ENCODE measurements around the gene MBIP. TPM values are rescaled to one million over a fixed set of nuclear protein-coding genes. Genes with fewer than 3 reads are reported as not detected.

The MBIP gene
- total RNA-seq, 1 experiment from 2014 or later: 19.1 TPM

DNA sequence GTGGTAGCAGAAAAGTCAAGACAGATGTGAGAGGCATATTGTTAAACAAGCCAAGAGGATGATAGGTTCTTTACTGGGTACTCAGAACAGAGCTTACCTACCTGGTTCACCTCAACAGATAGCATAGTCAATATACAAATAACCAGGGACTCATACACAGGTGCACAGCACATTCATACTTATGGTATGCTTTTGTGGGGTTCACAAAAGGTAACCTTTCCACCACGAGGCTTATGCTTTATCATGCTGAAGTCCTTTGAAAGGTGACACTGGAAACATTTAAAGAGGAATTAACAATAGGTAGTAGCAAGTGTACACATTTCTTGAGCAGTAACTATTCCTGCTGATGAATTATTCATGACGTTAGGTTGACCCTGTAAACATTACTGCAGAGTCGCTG, 42.2 kb upstream of the MBIP start:
- H3K9ac ChIP-seq (ENCODE audit: low read length): no peak overlapping the region
- no peak overlapping the region for H3K27ac ChIP-seq (ENCODE audit: low read depth, low read length)
- TF ChIP-seq POLR2AphosphoS5 (IDR thresholded peaks at IDR 0.05; ENCODE audit: low read depth, low read length) (no peak), ELF1 (IDR thresholded peaks at IDR 0.05; ENCODE audit: borderline replicate concordance, low read depth) (no peak), FOSL1 (IDR thresholded peaks at IDR 0.05; ENCODE audit: low read depth) (no peak), JUND (IDR thresholded peaks at IDR 0.05) (no peak), SP1 (IDR thresholded peaks at IDR 0.05; ENCODE audit: low read depth) (no peak), SIN3A (IDR thresholded peaks at IDR 0.05; ENCODE audit: low read depth) (no peak), CBX3 (IDR thresholded peaks at IDR 0.05; ENCODE audit: low read depth) (no peak), EZH2phosphoT487 (IDR thresholded peaks at IDR 0.05; ENCODE audit: borderline replicate concordance) (no peak), RAD21 (IDR thresholded peaks at IDR 0.05; ENCODE audit: low read depth) (no peak), ZFX (IDR thresholded peaks at IDR 0.05) (no peak), CEBPB (IDR thresholded peaks at IDR 0.05; ENCODE audit: low read depth) (no peak), EGR1 (IDR thresholded peaks at IDR 0.05; ENCODE audit: low read depth) (no peak)
- TF ChIP-seq, protein P1, sequence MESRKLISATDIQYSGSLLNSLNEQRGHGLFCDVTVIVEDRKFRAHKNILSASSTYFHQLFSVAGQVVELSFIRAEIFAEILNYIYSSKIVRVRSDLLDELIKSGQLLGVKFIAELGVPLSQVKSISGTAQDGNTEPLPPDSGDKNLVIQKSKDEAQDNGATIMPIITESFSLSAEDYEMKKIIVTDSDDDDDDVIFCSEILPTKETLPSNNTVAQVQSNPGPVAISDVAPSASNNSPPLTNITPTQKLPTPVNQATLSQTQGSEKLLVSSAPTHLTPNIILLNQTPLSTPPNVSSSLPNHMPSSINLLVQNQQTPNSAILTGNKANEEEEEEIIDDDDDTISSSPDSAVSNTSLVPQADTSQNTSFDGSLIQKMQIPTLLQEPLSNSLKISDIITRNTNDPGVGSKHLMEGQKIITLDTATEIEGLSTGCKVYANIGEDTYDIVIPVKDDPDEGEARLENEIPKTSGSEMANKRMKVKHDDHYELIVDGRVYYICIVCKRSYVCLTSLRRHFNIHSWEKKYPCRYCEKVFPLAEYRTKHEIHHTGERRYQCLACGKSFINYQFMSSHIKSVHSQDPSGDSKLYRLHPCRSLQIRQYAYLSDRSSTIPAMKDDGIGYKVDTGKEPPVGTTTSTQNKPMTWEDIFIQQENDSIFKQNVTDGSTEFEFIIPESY (IDR thresholded peaks at IDR 0.05; ENCODE audit: extremely low read depth, insufficient replicate concordance, low read length): no peak
- TF ChIP-seq, protein P2, sequence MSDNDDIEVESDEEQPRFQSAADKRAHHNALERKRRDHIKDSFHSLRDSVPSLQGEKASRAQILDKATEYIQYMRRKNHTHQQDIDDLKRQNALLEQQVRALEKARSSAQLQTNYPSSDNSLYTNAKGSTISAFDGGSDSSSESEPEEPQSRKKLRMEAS (IDR thresholded peaks at IDR 0.05): no peak
- ChIA-PET CTCF (no interaction called here), POLR2A (no interaction called here), RAD21 (ENCODE audit: low non-redundant PET in 1 of 2, low total read pairs in 2 of 2, uncharacterized antibody in 2 of 2, unreplicated experiment in 2 of 2) (no interaction called here)
- no peaks in the 10 kb centered on the region for H4K20me1 ChIP-seq (ENCODE audit: insufficient read depth)
- no peaks in the 10 kb centered on the region for H3K79me2 ChIP-seq (ENCODE audit: insufficient read depth, low read length)
- H3K4me1 ChIP-seq (ENCODE audit: control insufficient read depth in 1 of 2, insufficient read depth in 2 of 2, low read length in 2 of 2): no peaks in the 10 kb centered on the region
- no peaks in the 10 kb centered on the region for H3K36me3 ChIP-seq (ENCODE audit: control insufficient read depth in 1 of 2, insufficient read depth in 2 of 2, low read length in 2 of 2)
- H2AFZ ChIP-seq (ENCODE audit: low read depth, low read length, poor library complexity, severe bottlenecking): no peak overlapping the region
- no peak overlapping the region for H3K4me2 ChIP-seq (ENCODE audit: low read length)
- no peaks in the 10 kb centered on the region for H3K27me3 ChIP-seq (ENCODE audit: insufficient read depth, low read length)
- ATAC-seq: no peak
- no peak overlapping the region for H3K4me3 ChIP-seq (replicated peaks in 1 of 2; ENCODE audit: low read depth in 1 of 2, low read length in 2 of 2)
- no peak for DNase-seq (ENCODE audit: low read depth, low spot score)
- intact Hi-C loops (cut with micrococcal nuclease): no loop called here
- H3K9me3 ChIP-seq (ENCODE audit: control insufficient read depth in 1 of 2, insufficient read depth in 1 of 2, low read depth in 1 of 2, low read length in 2 of 2): no peaks in the 10 kb centered on the region
- no peaks in the 10 kb centered on the region for H3K9me2 ChIP-seq (ENCODE audit: insufficient read depth)
- no TSS peak for BruUV-seq (replicated peaks)
